Stimulated activated naive CD4-positive, alpha-beta T cell treated with Interleukin-2 at 50 U/mL for 16 hours (primary cell): Measurements from ENCODE around the gene NF1.
"Not testable (repeated sequence)": the region's sequence is repeated elsewhere in the genome, so short reads cannot be mapped to it uniquely, and the experiment has no call there.

Experiments used
- DNase-seq: peaks from one replicate; lab custom pipeline; 2025; lab: John Stamatoyannopoulos, UW

NF1 gene

GRCh38 chr17:31198026-31198425 is 103.2 kb downstream of the NF1 start:
- no peak for DNase-seq

DNA sequence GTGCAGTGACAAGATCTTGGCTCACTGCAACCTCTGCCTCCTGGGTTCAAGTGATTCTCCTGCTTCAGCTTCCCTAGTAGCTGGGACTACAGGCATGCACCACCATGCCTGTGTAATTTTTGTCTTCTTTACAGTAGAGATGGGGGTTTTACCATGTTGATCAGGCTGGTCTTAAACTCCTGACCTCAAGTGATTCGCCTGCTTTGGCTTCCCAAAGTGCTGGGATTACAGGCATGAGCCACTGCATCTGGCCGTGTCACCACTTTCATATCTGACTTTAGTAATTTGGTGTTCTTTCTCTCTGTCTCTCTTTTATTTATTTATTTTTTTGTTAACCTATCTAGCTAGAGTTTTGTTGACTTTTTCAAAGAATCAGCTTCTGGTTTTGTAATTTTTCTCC is 103.9 kb downstream of the NF1 start:
- DNase-seq = not testable (repeated sequence)

- no peak for DNase-seq
Measured at GRCh38 chr17:31200287-31200686, 105.5 kb downstream of the NF1 start.

DNA sequence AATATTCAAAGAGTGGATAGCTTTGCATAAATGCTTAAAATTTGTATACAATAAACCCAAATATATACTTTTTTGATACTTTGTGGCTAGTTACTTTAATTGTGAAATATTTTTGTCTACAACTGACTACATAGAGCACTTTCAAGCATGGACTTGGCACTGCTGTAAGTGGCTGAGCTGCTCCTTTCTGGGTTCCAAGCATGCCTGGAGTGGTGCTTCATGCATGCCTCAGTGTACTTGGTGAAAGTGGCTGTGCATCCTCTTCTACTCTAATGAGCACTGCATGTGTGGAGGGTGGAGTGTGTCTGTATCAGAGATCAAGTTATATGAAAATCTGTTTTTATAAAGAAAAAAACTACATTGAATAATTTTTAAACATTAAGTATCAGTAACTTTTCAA is 108.2 kb downstream of the NF1 start:
- no peak for DNase-seq

DNA sequence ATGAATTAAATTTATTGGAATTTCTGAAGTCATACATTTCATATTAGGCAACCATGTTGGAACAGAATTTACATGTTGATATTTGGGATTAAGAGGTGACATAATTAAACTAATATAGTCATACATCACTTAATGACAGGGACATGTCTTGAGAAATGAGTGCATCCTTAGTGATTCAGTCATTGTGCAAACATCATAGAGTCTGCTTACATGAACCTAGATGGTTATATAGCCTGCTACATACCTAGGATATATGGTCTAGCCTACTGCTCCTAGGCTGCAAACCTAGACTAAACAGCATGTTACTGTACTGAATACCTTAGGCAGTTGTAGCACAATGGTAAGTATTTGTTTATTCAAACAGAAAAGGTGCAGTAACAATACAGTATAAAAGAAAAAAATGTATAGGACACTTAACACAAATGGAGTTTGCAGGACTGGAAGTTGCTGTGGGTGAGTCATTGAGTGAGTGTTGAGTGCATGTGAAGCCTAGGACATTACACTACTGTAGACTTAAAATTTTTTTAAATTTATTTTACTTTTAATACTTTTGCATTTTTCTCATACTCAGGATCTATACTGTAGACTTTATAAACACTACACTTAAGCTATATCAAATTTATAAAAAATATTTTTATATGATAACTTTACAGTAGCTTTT is 116.7 kb downstream of the NF1 start:
- DNase-seq = no peak

- DNase-seq = no peak
Measured at GRCh38 chr17:31216031-31216751, 121.4 kb downstream of the NF1 start.

DNA sequence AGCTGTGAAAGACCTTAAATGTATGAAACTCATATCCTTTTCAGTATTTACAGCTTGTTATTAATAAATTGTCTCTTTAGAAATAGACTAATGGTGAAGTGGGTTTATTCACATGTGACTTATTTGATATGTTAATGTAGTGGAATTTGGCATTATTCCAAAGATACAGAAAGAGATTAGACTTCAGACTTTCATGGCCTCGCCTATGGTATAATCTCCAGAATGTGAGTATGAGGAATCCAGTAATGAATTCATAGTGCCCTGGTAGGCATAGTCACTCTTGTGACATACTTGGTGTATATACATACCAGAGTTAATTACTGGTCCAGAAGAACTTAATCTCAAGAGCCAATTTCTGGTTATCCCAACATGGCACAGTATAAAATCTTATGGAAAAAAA is 129.6 kb downstream of the NF1 start:
- DNase-seq = no peak

DNA sequence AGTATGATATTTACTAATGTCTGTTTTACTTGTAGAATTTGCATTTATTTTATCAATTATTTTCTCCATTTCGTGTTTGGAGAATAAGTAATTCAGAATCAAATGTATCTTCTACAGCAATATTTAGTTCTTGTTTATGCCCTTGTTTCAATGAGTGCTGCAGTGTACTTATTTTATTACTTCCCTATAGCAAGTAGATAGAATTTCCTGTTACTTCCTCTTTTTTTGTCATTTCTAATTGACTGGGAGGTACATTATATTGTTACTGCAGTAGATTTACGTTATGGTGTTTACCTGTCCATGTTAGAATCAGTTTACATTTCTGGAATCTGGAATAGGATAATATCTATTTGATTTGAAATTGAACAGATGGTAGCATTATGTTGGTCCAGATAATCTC is 131.1 kb downstream of the NF1 start:
- no peak for DNase-seq

- no peak for DNase-seq
Measured at GRCh38 chr17:31226373-31226772, 131.6 kb downstream of the NF1 start.

- DNase-seq = no peak
Measured at GRCh38 chr17:31226950-31227349, 132.2 kb downstream of the NF1 start.

DNA sequence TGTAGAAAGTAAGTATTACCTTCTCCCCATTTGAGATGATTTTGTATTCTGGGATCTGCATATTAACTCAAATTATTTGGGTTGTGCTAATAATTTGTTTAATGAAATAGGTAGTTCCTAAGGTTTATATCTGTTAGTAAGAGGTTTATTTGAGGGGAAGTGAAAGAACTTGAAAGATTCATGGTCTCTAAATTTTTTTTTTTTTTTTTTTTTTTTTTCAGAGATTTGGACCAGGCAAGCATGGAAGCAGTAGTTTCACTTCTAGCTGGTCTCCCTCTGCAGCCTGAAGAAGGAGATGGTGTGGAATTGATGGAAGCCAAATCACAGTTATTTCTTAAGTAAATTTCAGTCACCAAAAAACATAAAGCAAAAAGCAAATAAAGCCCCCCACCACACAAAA is 137.1 kb downstream of the NF1 start:
- no peak for DNase-seq

GRCh38 chr17:31235110-31235509 is 140.3 kb downstream of the NF1 start:
- DNase-seq = no peak

DNA sequence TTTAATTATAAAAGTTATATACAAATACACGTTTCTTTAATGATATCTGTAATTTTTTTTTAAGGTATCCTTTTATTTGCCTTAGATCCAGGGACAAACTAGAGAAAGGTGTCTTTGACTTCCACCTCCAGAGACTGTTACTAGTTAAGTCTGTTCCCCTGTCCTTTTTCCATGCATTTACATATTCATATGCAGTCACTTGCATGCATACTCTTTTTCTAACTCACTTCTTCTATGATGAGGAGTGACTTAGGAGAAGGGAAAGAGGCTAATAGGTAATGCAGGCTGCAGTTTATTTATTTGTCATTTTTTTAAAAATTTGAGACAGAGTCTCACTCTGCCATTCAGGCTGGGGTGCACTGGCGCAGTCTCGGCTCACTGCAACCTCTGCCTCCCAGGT is 141.4 kb downstream of the NF1 start:
- no peak for DNase-seq

- no peak for DNase-seq
Measured at GRCh38 chr17:31236712-31237111, 141.9 kb downstream of the NF1 start.

DNA sequence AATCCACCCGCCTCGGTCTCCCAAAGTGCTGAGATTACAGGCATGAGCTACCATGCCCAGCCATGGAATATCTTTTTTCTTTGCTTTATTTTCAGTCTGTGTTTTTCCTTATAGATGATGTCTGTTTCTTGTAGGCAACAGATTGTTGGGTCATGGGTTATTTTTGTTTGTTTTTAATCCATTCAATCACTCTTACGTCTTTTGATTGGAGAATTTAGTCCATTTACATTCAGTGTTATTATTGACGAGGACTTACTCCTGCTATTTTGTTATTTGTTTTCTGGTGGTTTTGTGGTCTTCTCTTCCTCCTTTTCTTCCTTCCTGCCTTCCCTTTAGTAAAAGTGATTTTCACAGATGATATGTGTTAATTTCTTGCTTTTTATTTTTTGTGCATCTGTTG is 146.3 kb downstream of the NF1 start:
- DNase-seq = no peak

- DNase-seq = no peak
Measured at GRCh38 chr17:31248986-31249834, 154.4 kb downstream of the NF1 start.

DNA sequence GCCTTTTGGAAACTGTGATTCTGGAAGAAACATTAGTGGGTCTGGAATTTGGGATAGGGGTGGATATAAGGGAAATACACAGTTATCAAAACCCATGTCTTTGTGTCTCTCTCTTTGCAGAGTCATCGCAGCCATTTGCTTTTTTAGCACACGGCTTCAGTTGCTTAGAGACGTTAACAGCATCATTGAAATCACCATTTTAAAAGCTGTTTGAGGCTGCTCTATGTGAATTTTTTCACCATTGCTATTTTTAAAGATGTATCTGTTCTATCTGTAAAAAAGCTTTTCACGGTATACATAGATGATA is 155.0 kb downstream of the NF1 start:
- no peak for DNase-seq

DNA sequence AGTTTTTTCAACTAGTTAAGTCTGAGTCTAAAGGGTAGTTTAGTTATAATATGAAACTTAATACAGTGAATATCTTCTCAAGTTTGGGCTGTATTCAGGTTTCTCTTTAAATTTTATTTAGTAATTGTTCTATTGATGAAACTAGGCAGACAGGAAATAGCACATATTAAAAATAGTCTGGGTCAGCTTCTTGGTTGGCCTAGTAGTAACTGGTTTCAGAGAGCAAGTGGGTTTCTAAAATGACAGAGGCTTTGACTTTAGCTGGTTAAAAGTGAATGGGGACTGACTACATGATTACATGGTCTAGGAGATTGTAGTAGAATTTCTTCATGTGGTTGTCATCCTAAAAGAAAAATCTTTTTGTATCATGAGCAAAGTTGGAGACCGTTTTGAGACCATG is 155.5 kb downstream of the NF1 start:
- DNase-seq = no peak

- no peak for DNase-seq
Measured at GRCh38 chr17:31251105-31251969, 156.6 kb downstream of the NF1 start.

- DNase-seq = no peak
Measured at GRCh38 chr17:31251970-31252328, 157.2 kb downstream of the NF1 start.

GRCh38 chr17:31252741-31253140 is 158.0 kb downstream of the NF1 start:
- no peak for DNase-seq

DNA sequence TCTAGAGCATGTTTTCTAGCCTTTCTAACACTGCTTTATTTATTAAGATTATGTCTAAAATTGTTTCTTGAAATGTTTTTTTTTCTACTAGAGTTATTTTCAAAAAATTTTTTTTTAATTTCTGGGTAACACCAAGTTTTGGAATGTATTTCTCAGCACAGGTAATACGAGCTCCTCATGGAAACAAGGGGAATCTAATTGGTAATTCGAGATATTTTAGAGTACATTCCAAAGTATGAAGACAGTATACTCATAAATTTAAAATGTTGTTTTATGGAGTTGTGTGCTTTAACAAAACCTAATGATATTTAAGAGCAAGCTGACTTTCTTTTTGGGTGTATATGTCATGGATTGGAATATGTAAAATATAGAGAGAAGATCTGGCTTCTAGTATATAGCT is 159.9 kb downstream of the NF1 start:
- DNase-seq = no peak
